GM12878 (cell line): ENCODE results near the gene ADAMTSL3. TPM values are rescaled to one million over a fixed set of nuclear protein-coding genes. Genes with fewer than 3 reads are reported as not detected.

Experiments
- ATAC-seq: fragments of 200-7000 bp; cut with Tn5 transposase; 3 replicates; pipeline ENCODE4 v1.9.1; 2020; ENCODE audit warnings: mild to moderate bottlenecking, moderate library complexity
- BruUV-seq: library from RNA; stranded (reverse); fragments of 400-500 nt; replicated peaks from 2 replicates; lab custom pipeline; 2021; lab: Mats Ljungman, UMichigan
- CTCF ChIA-PET: fragments of 300-600 bp; sonication (Branson Sonifier 250); formaldehyde crosslinking; extraction: SDS; loops from one replicate; lab custom pipeline; 2021; ENCODE audit warnings: inconsistent platforms; lab: Yijun Ruan, JAX
- POLR2A ChIA-PET: fragments of 350-600 bp; formaldehyde crosslinking; extraction: SDS; loops from one replicate; lab custom pipeline; 2021; ENCODE audit warnings: inconsistent platforms; lab: Charles Lee
- RAD21 ChIA-PET: fragments of 300-600 bp; sonication (Branson Sonifier 250); formaldehyde crosslinking; loops from one replicate; lab custom pipeline; 2023; ENCODE audit warnings: antibody characterized with exemption; ENCODE audit not compliant: unreplicated experiment; lab: Charles Lee
- SMC1A ChIA-PET: fragments of 300-600 bp; sonication (Branson Sonifier 250); formaldehyde crosslinking; loops from one replicate; lab custom pipeline; 2023; ENCODE audit not compliant: unreplicated experiment, uncharacterized antibody; lab: Charles Lee
- DNase-seq: peaks from one replicate; pipeline ENCODE4 v3.0.0-alpha.2; 2011; ENCODE audit warnings: low read depth, low spot score
- FAIRE-seq: peaks from 3 replicates; lab custom pipeline; 2011; peaks lifted over from hg19 to GRCh38; lab: Jason Lieb, UNC
- H2AFZ ChIP-seq: 2 replicates; pipeline ENCODE4 v1.6.0; 2011; ENCODE audit warnings: low read depth, low read length, control low read depth; ENCODE audit not compliant: control insufficient read depth
- H3K27ac ChIP-seq: 2 replicates; pipeline ENCODE4 v1.5.1; 2011; ENCODE audit warnings: control low read depth; ENCODE audit not compliant: control insufficient read depth, insufficient read depth
- H3K27me3 ChIP-seq, 2 experiments: replicated peaks in 1 of 2; 2 replicates each; pipeline versions ENCODE4 v1.6.0 to v1.6.1; 2011; ENCODE audit warnings: low read length in 1 of 2; ENCODE audit not compliant: control insufficient read depth in 2 of 2, insufficient read depth in 2 of 2
- H3K36me3 ChIP-seq, 2 experiments: 2 replicates each; pipeline ENCODE4 v1.5.1; 2011; ENCODE audit warnings: low read length in 1 of 2; ENCODE audit not compliant: control insufficient read depth in 2 of 2, insufficient read depth in 2 of 2
- H3K4me1 ChIP-seq: 2 replicates; pipeline ENCODE4 v1.6.1; 2011; ENCODE audit warnings: mild to moderate bottlenecking, low read length, moderate library complexity, mixed read lengths; ENCODE audit not compliant: control insufficient read depth, insufficient read depth
- H3K4me2 ChIP-seq: 2 replicates; pipeline ENCODE4 v1.6.0; 2011; ENCODE audit warnings: control low read depth; ENCODE audit not compliant: control insufficient read depth, insufficient read depth
- H3K4me3 ChIP-seq: fragments of 200-600 bp; sonication (generic); 2 replicates; pipeline ENCODE4 v1.5.1; 2016
- H3K79me2 ChIP-seq: 2 replicates; pipeline ENCODE4 v1.6.0; 2011; ENCODE audit warnings: low read length; ENCODE audit not compliant: control insufficient read depth, insufficient read depth
- H3K9ac ChIP-seq: 2 replicates; pipeline ENCODE4 v1.8.0; 2011; ENCODE audit warnings: low read length, control low read depth, mixed read lengths; ENCODE audit not compliant: control insufficient read depth, insufficient read depth
- H3K9me3 ChIP-seq: replicated peaks from 3 replicates; pipeline ENCODE4 v1.5.1; 2011; ENCODE audit warnings: mild to moderate bottlenecking, low read length; ENCODE audit not compliant: control insufficient read depth, insufficient read depth
- H4K20me1 ChIP-seq: 2 replicates; pipeline ENCODE4 v1.6.0; 2011; ENCODE audit not compliant: control insufficient read depth, insufficient read depth
- CBFB ChIP-seq: IDR thresholded peaks from 2 replicates; pipeline ENCODE4 v1.6.1; 2016; ENCODE audit warnings: antibody characterized with exemption, low read depth
- CTCF ChIP-seq, 3 experiments: IDR thresholded peaks in 2 of 3; conservative IDR thresholded peaks in 1 of 3; 2 replicates each; pipeline ENCODE4 v1.5.1; 2011; ENCODE audit warnings: low read depth in 3 of 3, low read length in 3 of 3, mild to moderate bottlenecking in 3 of 3, control low read depth in 2 of 3, moderate library complexity in 2 of 3, inconsistent platforms in 1 of 3, mixed read lengths in 1 of 3; ENCODE audit not compliant: control insufficient read depth in 2 of 3, insufficient read depth in 1 of 3; ENCODE audit errors: extremely low read depth in 1 of 3
- CUX1 ChIP-seq: IDR thresholded peaks from 2 replicates; pipeline ENCODE4 v1.6.1; 2012; ENCODE audit warnings: improper control_type of control experiment, low read depth, low read length; ENCODE audit not compliant: insufficient replicate concordance
- FOXK2 ChIP-seq: fragments of 450-650 bp; IDR thresholded peaks from 2 replicates; pipeline ENCODE4 v1.6.1; 2017; ENCODE audit warnings: mild to moderate bottlenecking, moderate library complexity
- FOXM1 ChIP-seq: IDR thresholded peaks from 2 replicates; pipeline ENCODE4 v1.6.1; 2012; ENCODE audit warnings: low read depth, mild to moderate bottlenecking, inconsistent platforms, low read length, moderate library complexity
- GABPA ChIP-seq: IDR thresholded peaks from 2 replicates; pipeline ENCODE4 v1.6.1; 2014; ENCODE audit warnings: antibody characterized with exemption, low read depth, mild to moderate bottlenecking, inconsistent platforms
- IKZF1 ChIP-seq: fragments of 450-650 bp; conservative IDR thresholded peaks from 2 replicates; pipeline ENCODE4 v1.6.1; 2017; ENCODE audit warnings: antibody characterized with exemption, mild to moderate bottlenecking
- NR2F1 ChIP-seq: fragments of 450-650 bp; conservative IDR thresholded peaks from 2 replicates; pipeline ENCODE4 v1.6.1; 2017; ENCODE audit warnings: mild to moderate bottlenecking
- PAX5 ChIP-seq: IDR thresholded peaks from 2 replicates; pipeline ENCODE4 v1.6.1; 2011; ENCODE audit warnings: low read depth, low read length, borderline replicate concordance
- RB1 ChIP-seq: fragments of 450-650 bp; formaldehyde crosslinking; IDR thresholded peaks from 2 replicates; pipeline ENCODE4 v1.6.1; 2017; ENCODE audit warnings: mild to moderate bottlenecking, borderline replicate concordance
- RELB ChIP-seq: fragments of 450-650 bp; IDR thresholded peaks from 2 replicates; pipeline ENCODE4 v1.6.1; 2017; ENCODE audit warnings: low read depth, mild to moderate bottlenecking, moderate library complexity
- SPI1 ChIP-seq: IDR thresholded peaks from 2 replicates; pipeline ENCODE4 v1.6.1; 2011; ENCODE audit warnings: low read depth, mild to moderate bottlenecking, low read length, moderate library complexity, borderline replicate concordance; ENCODE audit not compliant: insufficient read depth
- TCF12 ChIP-seq: IDR thresholded peaks from 2 replicates; pipeline ENCODE4 v1.6.1; 2011; ENCODE audit warnings: low read depth, mild to moderate bottlenecking, low read length
- YY1 ChIP-seq: IDR thresholded peaks from 2 replicates; pipeline ENCODE4 v1.6.1; 2011; ENCODE audit warnings: low read depth, mild to moderate bottlenecking, low read length
- in situ Hi-C: fragments of 300-500 bp; cut with MboI; formaldehyde crosslinking; loops from 9 replicates; pipeline ENCODE4 v1.14.3; 2018; ENCODE audit warnings: mixed read lengths
- intact Hi-C: fragments of 100-400 bp; cut with micrococcal nuclease; formaldehyde crosslinking; loops from one replicate; pipeline ENCODE4 v1.14.2; 2022; ENCODE audit not compliant: unreplicated experiment
- polyA plus RNA-seq, 11 experiments: library from polyadenylated mRNA; depleted of rRNA in 4 of 11; unstranded in 6 of 11; stranded (reverse) in 5 of 11; fragments of >200 nt; fragmentation: Nextera tagmentation in 4 of 11; fragmentation: Illumina TruSeq in 1 of 11; extraction: Ambion mirVana in 4 of 11; extraction: Trizol in 1 of 11; gene quantifications; 1 replicate in 1 of 11; 2 replicates in 10 of 11; pipeline versions ENCODE4 v1.2.1 to v1.2.3, GENCODE V29; 2011 to 2016; ENCODE audit warnings: inconsistent platforms in 2 of 11, missing spikeins in 2 of 11, low read depth in 1 of 11
- total RNA-seq, 4 experiments: library from RNA; depleted of rRNA in 3 of 4; stranded (reverse); fragments of >200 nt in 3 of 4; fragmentation: Illumina TruSeq in 1 of 4; extraction: Trizol in 1 of 4; gene quantifications; 2 replicates each; pipeline versions ENCODE4 v1.2.1 to v1.2.3, GENCODE V29; 2013 to 2021

The ADAMTSL3 gene
- total and polyA plus RNA-seq, 10 of the 15 experiments (the other 5 are each of a cell fraction or from before 2014, with no cell fraction given): 0.01 to 0.28 (median 0.13) TPM

- Histone ChIP-seq H3K4me1 (no peaks in the 10 kb centered on the region), H2AFZ (no peak overlapping the region), H3K4me2 (no peak overlapping the region), H3K36me3 (no peaks in the 10 kb centered on the region), H3K79me2 (no peaks in the 10 kb centered on the region), H3K9me3 (no peaks in the 10 kb centered on the region), H4K20me1 (no peaks in the 10 kb centered on the region), H3K4me3 (no peak overlapping the region), H3K27me3 (0 out of 4 replicates have a peak, but pooled peaks cover 0 to 2% of the 10 kb centered on the region in 2 experiments), H3K9ac (no peak overlapping the region), H3K27ac (no peak overlapping the region)
- ChIA-PET CTCF (interaction anchor here (1.0 kb wide), 1 partner anchor 16 kb away, joined by 3 read pairs; no protein-coding TSS in a partner anchor), POLR2A (no interaction called here), SMC1A (no interaction called here), RAD21 (no interaction called here)
- BruUV-seq: no TSS peak
- FAIRE-seq (no peak), DNase-seq (no peak), ATAC-seq (no peak)
- intact Hi-C loops (no loop called here), in situ Hi-C loops (no loop called here)
- TF ChIP-seq PAX5 (no peak), RB1 (no peak), YY1 (no peak), CTCF (IDR thresholded peaks at IDR 0.05 in 2 of 3, conservative IDR thresholded peaks at IDR 0.05 in 1 of 3; ENCODE audit: control insufficient read depth in 2 of 3, extremely low read depth in 1 of 3, insufficient read depth in 1 of 3, low read depth in 3 of 3, low read length in 3 of 3) (no peak), FOXK2 (no peak), CBFB (no peak), TCF12 (no peak), IKZF1 (no peak), NR2F1 (no peak), GABPA (no peak), SPI1 (no peak), RELB (no peak), FOXM1 (no peak), CUX1 (no peak)
Measured at GRCh38 chr15:83717010-83717409, 63.1 kb downstream of the ADAMTSL3 start.
